NT2/D1 (cell line): Measurements from ENCODE around the gene MRPL42.

Source experiments
- SUZ12 ChIP-seq: IDR thresholded peaks from 2 replicates; pipeline ENCODE4 v1.6.1; 2011; ENCODE audit not compliant: insufficient read length, insufficient read depth; ENCODE audit errors: extremely low read depth
- YY1 ChIP-seq: IDR thresholded peaks from 2 replicates; pipeline ENCODE4 v1.6.1; 2011; ENCODE audit not compliant: insufficient read length, insufficient read depth
- ZNF274 ChIP-seq: IDR thresholded peaks from 2 replicates; pipeline ENCODE4 v1.6.1; 2011; ENCODE audit warnings: mild to moderate bottlenecking, low read depth, low read length

DNA sequence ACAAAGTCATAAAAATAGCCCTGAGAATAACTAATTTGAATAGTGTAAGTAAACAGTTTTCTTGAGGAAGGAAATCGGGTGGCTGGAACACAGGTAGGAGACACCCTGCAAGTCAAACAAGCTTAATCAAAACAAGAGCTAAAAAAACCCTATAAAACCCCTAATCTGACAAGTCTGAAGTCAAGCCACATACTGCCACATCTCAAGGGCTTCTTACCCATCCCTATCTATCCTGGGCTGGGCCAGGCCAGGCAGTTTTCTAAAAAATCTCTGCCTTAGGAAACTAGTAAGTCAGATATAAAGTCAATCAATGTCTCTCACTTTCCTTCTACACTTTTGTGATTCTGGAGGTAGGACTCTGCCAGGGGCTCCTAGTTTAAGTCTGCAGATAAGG lies 40.9 kb upstream of the MRPL42 start:
- TF ChIP-seq YY1 (no peak), SUZ12 (no peak), ZNF274 (no peak)
